Endothelial cell of umbilical vein (primary cell): Measurements from ENCODE around the gene ASRGL1. TPM values are rescaled to one million over a fixed set of nuclear protein-coding genes. Genes with fewer than 3 reads are reported as not detected.

Source experiments
- BruUV-seq: library from RNA; stranded (reverse); fragments of 400-500 nt; replicated peaks from 2 replicates; lab custom pipeline; 2021; lab: Mats Ljungman, UMichigan
- CTCF ChIA-PET: fragments of 300-600, 350-600 bp; sonication (Branson Sonifier 250); formaldehyde crosslinking; loops from one replicate; lab custom pipeline; 2021; ENCODE audit warnings: antibody characterized with exemption, inconsistent platforms; lab: Charles Lee
- POLR2A ChIA-PET: fragments of 300-600, 350-600 bp; sonication (Branson Sonifier 250); formaldehyde crosslinking; loops from one replicate; lab custom pipeline; 2021; ENCODE audit warnings: antibody characterized with exemption, inconsistent platforms; lab: Charles Lee
- DNase-seq: peaks from one replicate; pipeline ENCODE4 v3.0.0-alpha.2; 2011; ENCODE audit warnings: low read depth, low spot score
- FAIRE-seq: peaks from 2 replicates; lab custom pipeline; 2011; peaks lifted over from hg19 to GRCh38; lab: Jason Lieb, UNC
- H2AFZ ChIP-seq: 2 replicates; pipeline ENCODE4 v1.6.0; 2012; ENCODE audit warnings: low read depth, low read length, control low read depth, inconsistent platforms
- H3K27ac ChIP-seq: 2 replicates; pipeline ENCODE4 v1.5.1; 2011; ENCODE audit warnings: low read depth, mild to moderate bottlenecking, control low read depth, low read length, moderate library complexity; ENCODE audit not compliant: insufficient read depth
- H3K27me3 ChIP-seq, 2 experiments: 2 replicates each; pipeline versions ENCODE4 v1.6.0 to v1.6.1; 2011; ENCODE audit warnings: low read length in 2 of 2, mixed read lengths in 1 of 2; ENCODE audit not compliant: control insufficient read depth in 2 of 2, insufficient read depth in 2 of 2
- H3K36me3 ChIP-seq, 2 experiments: 2 replicates in 1 of 2; 3 replicates in 1 of 2; pipeline ENCODE4 v1.5.1; 2011; ENCODE audit warnings: low read length in 2 of 2, mild to moderate bottlenecking in 1 of 2, moderate library complexity in 1 of 2; ENCODE audit not compliant: control insufficient read depth in 2 of 2, insufficient read depth in 2 of 2; ENCODE audit errors: extremely low read depth in 1 of 2
- H3K4me1 ChIP-seq: 3 replicates; pipeline ENCODE4 v1.5.1; 2011; ENCODE audit warnings: mild to moderate bottlenecking, low read length; ENCODE audit not compliant: control insufficient read depth, insufficient read depth; ENCODE audit errors: extremely low read depth
- H3K4me2 ChIP-seq: 2 replicates; pipeline ENCODE4 v1.6.1; 2011; ENCODE audit warnings: low read length, control low read depth, mixed read lengths; ENCODE audit not compliant: insufficient read depth
- H3K4me3 ChIP-seq, 3 experiments: fragments of 200-600 bp in 1 of 3; sonication (generic), shearing (Covaris generic) in 1 of 3; replicated peaks in 1 of 3; 2 replicates each; pipeline ENCODE4 v1.5.1; 2011 to 2016; ENCODE audit warnings: control low read depth in 3 of 3, low read length in 3 of 3, mild to moderate bottlenecking in 2 of 3, inconsistent platforms in 1 of 3, low read depth in 1 of 3, moderate library complexity in 1 of 3; ENCODE audit not compliant: insufficient read depth in 1 of 3
- H3K79me2 ChIP-seq: 2 replicates; pipeline ENCODE4 v1.6.0; 2012; ENCODE audit warnings: low read length, inconsistent platforms; ENCODE audit not compliant: control insufficient read depth, insufficient read depth
- H3K9ac ChIP-seq: replicated peaks from 2 replicates; pipeline ENCODE3; 2011; ENCODE audit warnings: low read length, control low read depth; ENCODE audit not compliant: insufficient read depth; ENCODE audit errors: extremely low read depth
- H3K9me1 ChIP-seq: replicated peaks from 3 replicates; pipeline ENCODE4 v1.6.0; 2011; ENCODE audit warnings: mild to moderate bottlenecking, low read length; ENCODE audit not compliant: control insufficient read depth, insufficient read depth; ENCODE audit errors: extremely low read depth
- H3K9me3 ChIP-seq: replicated peaks from 2 replicates; pipeline ENCODE4 v1.5.1; 2012; ENCODE audit warnings: low read length, inconsistent platforms; ENCODE audit not compliant: control insufficient read depth, insufficient read depth
- H4K20me1 ChIP-seq: replicated peaks from 2 replicates; pipeline ENCODE3; 2011; ENCODE audit warnings: mild to moderate bottlenecking, low read length; ENCODE audit not compliant: control insufficient read depth, insufficient read depth; ENCODE audit errors: extremely low read depth
- EZH2 ChIP-seq: IDR thresholded peaks from 2 replicates; pipeline ENCODE4 v1.6.1; 2012; ENCODE audit warnings: borderline replicate concordance, low read depth, mild to moderate bottlenecking, moderate library complexity, low read length, inconsistent platforms; ENCODE audit not compliant: severe bottlenecking
- FOS ChIP-seq: IDR thresholded peaks from 2 replicates; pipeline ENCODE4 v1.6.1; 2011; ENCODE audit warnings: mild to moderate bottlenecking, low read length, moderate library complexity, borderline replicate concordance; ENCODE audit not compliant: insufficient read depth
- GATA2 ChIP-seq: IDR thresholded peaks from 2 replicates; pipeline ENCODE4 v1.7.0; 2011; ENCODE audit warnings: low read depth, mild to moderate bottlenecking, moderate library complexity, mixed read lengths, low read length; ENCODE audit not compliant: insufficient read length, insufficient read depth
- JUN ChIP-seq: IDR thresholded peaks from 2 replicates; pipeline ENCODE4 v1.6.1; 2011; ENCODE audit warnings: borderline replicate concordance, low read depth; ENCODE audit not compliant: insufficient read length, insufficient read depth
- MYC ChIP-seq: IDR thresholded peaks from one replicate; pipeline ENCODE4 v1.6.1; 2011; ENCODE audit warnings: mild to moderate bottlenecking, low read depth, low read length
- POLR2A ChIP-seq: IDR thresholded peaks from 2 replicates; pipeline ENCODE4 v1.6.1; 2012; ENCODE audit warnings: low read depth, mild to moderate bottlenecking, control low read depth, low read length
- POLR2AphosphoS5 ChIP-seq: IDR thresholded peaks from 2 replicates; pipeline ENCODE4 v1.6.1; 2012; ENCODE audit warnings: low read depth, mild to moderate bottlenecking, control low read depth, low read length, moderate library complexity; ENCODE audit not compliant: insufficient read depth
- dilution Hi-C: fragments of 300-500 bp; cut with MboI; formaldehyde crosslinking; loops from one replicate; pipeline ENCODE4 v1.15.0; 2019; ENCODE audit warnings: low sequenced_read_pairs; ENCODE audit not compliant: extremely low pct_ligation_motif_present
- intact Hi-C: fragments of 100-400 bp; cut with micrococcal nuclease; formaldehyde crosslinking; loops from one replicate; pipeline ENCODE4 v1.10.0; 2022
- polyA plus RNA-seq, 4 experiments: library from polyadenylated mRNA; depleted of rRNA in 3 of 4; stranded (reverse) in 3 of 4; unstranded in 1 of 4; fragments of >200 nt; gene quantifications; 2 replicates each; pipeline versions ENCODE4 v1.2.1 to v1.2.3, GENCODE V29; 2011 to 2012; ENCODE audit warnings: missing spikeins in 1 of 4
- total RNA-seq: library from RNA; stranded (reverse); gene quantifications from 2 replicates; pipeline ENCODE4 v1.2.3, GENCODE V29; 2021
- TF ChIP-seq, protein P1 (sequence below): IDR thresholded peaks from 2 replicates; pipeline ENCODE4 v1.6.1; 2011; ENCODE audit not compliant: insufficient read depth, insufficient read length
- TF ChIP-seq, protein P2 (sequence below), 2 donors: IDR thresholded peaks; 1 replicate in 1 of 2; 2 replicates in 1 of 2; pipeline ENCODE4 v1.5.1; 2011; ENCODE audit warnings: low read length in 2 of 2, mild to moderate bottlenecking in 2 of 2, moderate library complexity in 2 of 2, control low read depth in 1 of 2, inconsistent platforms in 1 of 2, low read depth in 1 of 2; ENCODE audit not compliant: insufficient read depth in 1 of 2; ENCODE audit errors: extremely low read depth in 1 of 2

ASRGL1 gene
- total and polyA plus RNA-seq, 2 donors (not counting 3 experiments of a cell fraction or from before 2014, with no cell fraction given): 33.1 to 36.0 TPM

DNA sequence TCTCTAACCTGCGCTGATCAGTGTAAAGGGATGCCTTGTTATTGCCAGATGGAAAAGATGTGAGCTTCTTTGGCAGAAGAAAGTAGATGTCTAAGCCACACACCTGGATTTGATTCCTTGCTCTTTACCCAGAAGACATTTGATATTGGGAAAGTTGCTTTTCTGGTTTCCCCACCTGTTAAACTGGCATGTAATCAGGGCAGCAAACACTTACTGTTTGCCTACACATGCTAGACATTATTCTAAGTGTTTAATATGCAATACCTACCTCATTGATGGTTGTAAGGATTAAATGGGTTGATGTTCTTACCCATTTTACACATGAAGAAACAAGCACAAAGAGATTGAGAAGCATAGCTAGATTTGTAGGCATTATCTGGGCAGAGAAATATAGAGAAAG, 16.6 kb downstream of the ASRGL1 start:
- no peak for FAIRE-seq
- dilution Hi-C loops: no loop called here
- CTCF ChIA-PET: interaction anchor here (0.6 to 1.8 kb wide), 2 partner anchors 10 to 13 kb away, joined by 4 to 12 read pairs; no protein-coding TSS in a partner anchor

GRCh38 chr11:62358273-62358672, 21.0 kb downstream of the ASRGL1 start:
- no peak overlapping the region for H3K4me3 ChIP-seq
- H3K4me2 ChIP-seq: no peak overlapping the region
- no peaks in the 10 kb centered on the region for H3K79me2 ChIP-seq
- H3K4me1 ChIP-seq: peaks cover 6% of the 10 kb centered on the region
- H3K9ac ChIP-seq: no peak overlapping the region
- no peak overlapping the region for H3K27ac ChIP-seq
- peaks cover 0 to 5% of the 10 kb centered on the region in 2 experiments for H3K36me3 ChIP-seq
- no peak overlapping the region for H2AFZ ChIP-seq
- TF ChIP-seq POLR2AphosphoS5: no peak
- TF ChIP-seq, protein P1, sequence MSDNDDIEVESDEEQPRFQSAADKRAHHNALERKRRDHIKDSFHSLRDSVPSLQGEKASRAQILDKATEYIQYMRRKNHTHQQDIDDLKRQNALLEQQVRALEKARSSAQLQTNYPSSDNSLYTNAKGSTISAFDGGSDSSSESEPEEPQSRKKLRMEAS: no peak
- no peak for TF ChIP-seq MYC
- TF ChIP-seq GATA2: no peak
- TF ChIP-seq, protein P2, sequence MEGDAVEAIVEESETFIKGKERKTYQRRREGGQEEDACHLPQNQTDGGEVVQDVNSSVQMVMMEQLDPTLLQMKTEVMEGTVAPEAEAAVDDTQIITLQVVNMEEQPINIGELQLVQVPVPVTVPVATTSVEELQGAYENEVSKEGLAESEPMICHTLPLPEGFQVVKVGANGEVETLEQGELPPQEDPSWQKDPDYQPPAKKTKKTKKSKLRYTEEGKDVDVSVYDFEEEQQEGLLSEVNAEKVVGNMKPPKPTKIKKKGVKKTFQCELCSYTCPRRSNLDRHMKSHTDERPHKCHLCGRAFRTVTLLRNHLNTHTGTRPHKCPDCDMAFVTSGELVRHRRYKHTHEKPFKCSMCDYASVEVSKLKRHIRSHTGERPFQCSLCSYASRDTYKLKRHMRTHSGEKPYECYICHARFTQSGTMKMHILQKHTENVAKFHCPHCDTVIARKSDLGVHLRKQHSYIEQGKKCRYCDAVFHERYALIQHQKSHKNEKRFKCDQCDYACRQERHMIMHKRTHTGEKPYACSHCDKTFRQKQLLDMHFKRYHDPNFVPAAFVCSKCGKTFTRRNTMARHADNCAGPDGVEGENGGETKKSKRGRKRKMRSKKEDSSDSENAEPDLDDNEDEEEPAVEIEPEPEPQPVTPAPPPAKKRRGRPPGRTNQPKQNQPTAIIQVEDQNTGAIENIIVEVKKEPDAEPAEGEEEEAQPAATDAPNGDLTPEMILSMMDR (IDR thresholded peaks at IDR 0.05; ENCODE audit: extremely low read depth in 1 of 2, insufficient read depth in 1 of 2, low read depth in 1 of 2, low read length in 2 of 2): no peak
- no peak for TF ChIP-seq POLR2A
- no peak for TF ChIP-seq EZH2
- TF ChIP-seq FOS: no peak
- TF ChIP-seq JUN: no peak
- DNase-seq (no peak), FAIRE-seq (no peak)
- BruUV-seq: no TSS peak
- no peaks in the 10 kb centered on the region for H4K20me1 ChIP-seq
- H3K9me1 ChIP-seq: no peaks in the 10 kb centered on the region
- POLR2A ChIA-PET: no interaction called here
- intact Hi-C loops: no loop called here
- H3K27me3 ChIP-seq: no peaks in the 10 kb centered on the region
- no peaks in the 10 kb centered on the region for H3K9me3 ChIP-seq
- CTCF ChIA-PET: interaction anchor here (1.0 kb wide), 1 partner anchor 36 kb away, joined by 3 read pairs; no protein-coding TSS in a partner anchor
- dilution Hi-C loops: no loop called here

More for the DNA sequence above, 16.6 kb downstream of the ASRGL1 start:
- no peak overlapping the region for H3K4me2 ChIP-seq
- H3K79me2 ChIP-seq: no peaks in the 10 kb centered on the region
- intact Hi-C loops: no loop called here
- POLR2A ChIA-PET: interaction anchor here (0.5 kb wide), 1 partner anchor 141 kb away, joined by 6 read pairs; no protein-coding TSS in a partner anchor
- H3K27ac ChIP-seq: no peak overlapping the region
- H2AFZ ChIP-seq: no peak overlapping the region
- no peaks in the 10 kb centered on the region for H3K9me1 ChIP-seq
- no peak overlapping the region for H3K9ac ChIP-seq
- H3K9me3 ChIP-seq: no peaks in the 10 kb centered on the region
- no peak for TF ChIP-seq GATA2
- no peak for DNase-seq
- H3K4me1 ChIP-seq: no peaks in the 10 kb centered on the region
- H4K20me1 ChIP-seq: no peaks in the 10 kb centered on the region
- no peak overlapping the region for H3K4me3 ChIP-seq
- peaks cover 0 to 6% of the 10 kb centered on the region in 2 experiments for H3K36me3 ChIP-seq
- BruUV-seq: no TSS peak
- no peaks in the 10 kb centered on the region for H3K27me3 ChIP-seq
